Suppressor macrophage (primary cell): Measurements from ENCODE around the gene ORM2.
"Not testable (repeated sequence)": the region's sequence is repeated elsewhere in the genome, so short reads cannot be mapped to it uniquely, and the experiment has no call there.

Experiments used
- DNase-seq, 4 experiments: peaks; one replicate each; pipeline ENCODE4 v3.0.0-alpha.2; 2020 to 2022
- total RNA-seq, 17 experiments: gene quantifications; one replicate each; lab custom pipeline; 2026; ENCODE audit warnings: mixed read lengths in 6 of 17, inconsistent platforms in 3 of 17; lab: John Stamatoyannopoulos, UW

The ORM2 gene
- total RNA-seq: 0 to 0.22 (median 0) reads per million in 17 experiments

GRCh38 chr9:114329625-114330022 lies at the start of gene ORM2:
Gene ORM2, plus strand, starts transcription at chr9:114329869. Its CDS starts 36 bp downstream, at chr9:114329905.
- DNase-seq: not testable (repeated sequence)

DNA sequence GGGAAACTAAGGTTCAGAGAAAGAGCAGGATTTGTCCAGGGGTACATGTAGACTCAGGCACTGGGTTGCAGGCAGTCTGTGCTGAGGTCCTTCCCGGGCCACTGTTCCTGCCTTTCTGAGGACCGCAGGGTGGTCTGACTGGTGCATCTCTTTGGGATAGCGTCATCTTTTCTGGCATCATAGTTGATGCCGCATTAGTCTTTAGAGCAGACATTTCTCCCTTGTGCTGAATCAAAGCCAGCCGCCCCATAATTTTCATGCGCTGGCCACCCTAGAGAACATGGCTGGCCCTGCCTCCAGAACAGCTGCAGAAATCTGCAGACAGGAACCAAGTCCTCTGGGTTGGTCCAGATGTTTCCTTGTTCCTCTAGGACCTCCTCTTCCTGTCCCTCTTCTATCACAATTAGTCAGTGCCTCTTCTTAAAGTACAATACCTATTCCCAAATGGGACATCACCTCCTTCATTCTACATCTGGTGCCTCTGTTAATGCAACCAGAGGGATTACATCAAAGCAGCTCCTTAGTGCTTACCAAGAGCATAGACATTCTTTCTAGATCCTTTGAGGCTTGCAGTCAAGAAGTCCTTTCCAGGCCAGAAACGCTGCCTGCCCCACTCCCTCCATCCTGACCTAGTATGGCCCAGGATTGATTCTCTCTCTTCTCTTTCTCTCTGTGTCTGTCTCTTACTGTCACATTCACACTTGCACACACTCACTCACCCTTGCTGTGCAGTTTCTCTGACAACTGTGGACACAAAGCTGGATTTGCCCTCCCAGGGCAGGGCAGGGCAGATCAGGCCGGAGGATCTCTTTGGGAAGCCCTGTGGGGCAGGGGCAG lies 48.8 kb upstream of the ORM2 start:
- no peak for DNase-seq

- no peak for DNase-seq
Observed at GRCh38 chr9:114281473-114282103, 48.1 kb upstream of the ORM2 start.

- no peak for DNase-seq
Observed at GRCh38 chr9:114282104-114282485, 47.6 kb upstream of the ORM2 start.

GRCh38 chr9:114282507-114282906 lies 47.2 kb upstream of the ORM2 start:
- DNase-seq: no peak

DNA sequence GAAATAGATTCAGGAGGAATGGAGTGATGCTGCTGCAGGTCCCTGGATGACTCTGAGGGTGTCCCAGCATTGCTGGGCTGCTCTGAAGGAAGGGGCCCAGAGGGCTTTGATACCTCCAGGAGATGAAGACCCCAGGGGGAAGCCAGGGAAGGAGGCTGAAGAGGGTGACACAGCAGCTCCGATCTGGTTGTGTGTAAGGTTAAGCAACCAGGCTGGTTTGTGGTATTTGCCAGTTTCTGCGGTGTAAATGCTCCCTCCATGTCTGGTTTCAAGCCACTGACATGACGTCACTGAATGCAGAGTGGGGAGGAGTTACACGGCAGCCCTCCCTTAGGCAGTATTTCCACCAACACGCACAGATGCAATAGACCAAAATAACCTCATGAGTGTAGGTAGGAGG lies 46.7 kb upstream of the ORM2 start:
- peak; percentile 22 to 48 (median 37) for DNase-seq

DNA sequence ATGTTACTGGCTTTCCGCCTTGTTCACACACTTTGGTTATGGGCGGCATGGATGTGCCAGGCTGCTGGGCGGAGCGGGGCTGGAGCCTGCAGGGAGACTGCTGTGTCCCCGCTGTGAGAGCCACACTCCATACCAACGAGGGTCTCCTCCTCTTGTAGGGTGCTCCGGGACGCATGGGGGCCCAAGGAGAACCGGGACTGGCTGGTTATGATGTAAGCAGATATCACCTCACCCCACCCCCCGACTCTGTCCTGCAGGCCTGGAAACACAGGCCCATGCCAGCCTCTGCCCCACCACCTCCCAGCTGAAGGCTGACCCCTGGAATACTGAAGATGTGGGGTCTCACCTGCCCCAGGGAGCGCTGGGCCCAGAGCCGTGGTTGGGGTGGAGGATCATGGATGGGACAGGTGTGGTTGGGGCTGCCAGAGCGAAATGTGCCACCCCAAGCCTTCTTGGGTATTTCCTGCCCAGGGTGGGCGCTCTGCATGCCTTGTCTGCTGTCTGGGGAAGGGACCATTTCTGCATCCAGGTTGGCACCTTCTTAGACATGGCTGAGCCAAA lies 46.0 kb upstream of the ORM2 start:
- no peak for DNase-seq

DNA sequence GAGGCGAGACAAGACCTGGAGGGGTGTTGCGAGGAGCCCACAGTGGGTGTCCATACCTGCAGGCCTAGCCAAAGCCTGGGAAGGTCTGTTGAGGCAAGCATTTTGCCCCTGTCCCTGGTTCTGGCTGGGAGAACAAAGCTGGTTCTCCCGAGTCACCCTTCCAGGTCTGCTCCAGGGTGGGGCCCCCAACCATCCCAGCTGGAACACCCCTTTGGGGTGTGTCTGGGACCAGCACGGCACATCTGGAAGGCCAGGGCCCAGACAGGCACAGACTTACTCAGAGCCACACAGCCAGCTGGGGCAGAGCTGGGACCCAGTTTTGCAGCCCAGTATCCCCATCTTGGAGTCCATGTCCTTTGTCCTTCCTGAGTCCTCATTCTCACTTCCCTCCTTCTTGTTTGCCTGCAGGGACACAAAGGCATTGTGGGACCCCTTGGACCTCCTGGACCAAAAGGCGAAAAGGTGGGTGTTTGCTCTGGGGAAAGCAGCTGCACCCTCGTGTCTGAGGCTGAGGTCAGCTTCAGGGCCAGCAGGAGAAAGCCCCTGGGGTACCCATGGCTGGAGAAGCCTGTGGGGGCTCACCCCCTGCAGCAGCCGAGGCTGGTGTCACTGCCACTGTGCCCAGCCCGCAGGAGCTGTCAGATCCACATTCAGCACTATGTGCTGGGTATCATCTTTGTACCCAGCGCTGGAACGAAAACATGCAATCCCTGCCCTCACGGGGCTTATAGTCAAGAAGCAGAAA lies 45.2 kb upstream of the ORM2 start:
- DNase-seq: no peak

DNA sequence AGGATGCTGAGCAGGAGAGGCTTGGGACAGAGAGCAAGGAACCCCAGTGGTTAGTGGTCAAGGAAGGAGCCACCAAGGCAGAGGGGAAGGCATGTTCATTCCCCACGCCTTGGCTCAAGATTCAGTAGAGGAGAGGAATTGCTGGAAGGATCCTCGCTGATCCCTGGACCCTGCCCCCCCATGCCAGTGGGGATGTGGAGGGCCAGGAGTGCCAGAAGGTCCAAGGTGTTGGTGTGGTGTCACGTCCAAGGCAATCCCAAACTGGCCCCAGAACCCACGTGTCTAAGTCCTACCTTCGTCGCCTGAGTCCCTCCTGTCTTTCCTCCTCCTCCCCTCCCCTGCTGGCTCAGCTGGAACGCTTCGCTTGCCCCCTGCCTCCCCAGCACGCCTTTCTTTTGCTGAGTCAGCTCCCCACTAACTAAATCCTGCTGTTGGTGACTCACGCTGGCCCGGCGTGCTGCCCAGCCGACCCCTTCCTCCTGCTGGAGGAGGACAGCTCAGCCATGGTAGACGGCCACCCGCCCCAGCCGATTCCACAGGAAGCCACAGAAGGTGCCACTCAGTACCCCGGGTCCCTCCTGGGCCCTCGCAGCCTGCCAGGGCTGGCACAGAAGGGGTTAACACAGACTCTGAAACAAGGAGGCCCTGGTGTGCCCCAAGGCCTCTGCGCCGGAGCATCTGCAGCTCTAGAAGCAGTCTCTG lies 44.4 kb upstream of the ORM2 start:
- DNase-seq: peak; percentile 23 to 58 (median 34)

DNA sequence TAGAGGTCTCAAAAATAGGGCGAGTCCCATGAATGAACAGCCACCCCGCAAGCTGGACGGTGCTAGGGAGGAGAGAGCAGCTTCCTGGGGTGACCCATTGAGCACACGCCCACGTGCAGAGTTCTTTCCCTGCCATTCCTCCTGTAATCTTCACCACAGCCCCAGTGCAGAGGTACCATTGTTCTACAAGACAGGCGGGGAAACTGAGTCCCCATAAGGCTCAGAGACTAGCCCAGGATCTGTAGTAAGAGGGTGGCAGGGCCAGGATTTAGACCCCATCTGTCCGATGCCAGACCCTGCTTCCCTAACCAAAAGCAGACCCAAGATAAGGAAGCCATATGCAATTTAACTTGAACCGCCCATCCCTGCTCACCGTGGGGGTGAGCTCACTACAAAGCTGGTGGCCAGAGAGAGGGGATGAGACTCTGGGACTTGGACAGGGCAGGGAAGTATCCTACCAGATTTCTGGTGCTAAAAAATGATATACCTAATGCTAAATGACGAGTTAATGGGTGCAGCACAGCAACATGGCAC lies 43.5 kb upstream of the ORM2 start:
- DNase-seq: no peak

DNA sequence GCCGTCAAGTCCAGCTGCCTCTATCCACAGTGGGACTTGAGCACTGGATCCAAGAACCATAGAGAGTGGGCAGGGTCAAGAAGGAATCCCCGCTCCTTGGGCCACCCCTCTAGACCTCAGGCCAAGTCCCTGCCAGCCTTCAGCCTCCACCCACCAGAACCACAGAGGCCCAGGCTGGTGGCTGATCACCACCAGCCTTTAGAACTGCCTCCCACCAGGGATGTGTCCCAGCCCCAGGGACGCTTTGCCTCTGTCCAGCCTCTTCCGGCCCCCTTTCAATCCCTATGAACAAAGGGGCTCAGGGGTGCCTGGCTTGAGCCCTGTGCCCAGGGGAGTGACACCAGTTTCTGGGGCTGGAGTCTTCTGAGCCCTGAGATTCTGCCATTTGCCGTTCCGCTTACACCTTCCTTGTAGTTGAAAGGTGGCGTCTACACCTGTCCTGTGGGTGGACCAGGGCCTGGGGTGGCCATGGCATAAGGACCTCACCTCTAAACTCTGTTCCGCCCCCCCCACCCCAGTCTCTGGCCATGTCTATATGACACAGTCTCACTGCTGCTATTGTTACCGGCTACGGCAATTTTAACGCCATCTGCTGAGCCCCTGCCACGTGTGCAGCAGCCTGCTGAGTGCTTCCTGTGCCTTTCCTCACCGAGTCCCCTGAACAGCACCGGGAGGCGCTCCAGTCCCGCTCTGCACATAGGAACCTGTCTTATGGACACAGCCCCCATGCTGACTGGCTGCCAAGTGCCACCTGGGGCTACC lies 42.5 kb upstream of the ORM2 start:
- DNase-seq: no peak

GRCh38 chr9:114287763-114288192 lies 41.9 kb upstream of the ORM2 start:
- DNase-seq: no peak

GRCh38 chr9:114288193-114289091 lies 41.2 kb upstream of the ORM2 start:
- no peak for DNase-seq

DNA sequence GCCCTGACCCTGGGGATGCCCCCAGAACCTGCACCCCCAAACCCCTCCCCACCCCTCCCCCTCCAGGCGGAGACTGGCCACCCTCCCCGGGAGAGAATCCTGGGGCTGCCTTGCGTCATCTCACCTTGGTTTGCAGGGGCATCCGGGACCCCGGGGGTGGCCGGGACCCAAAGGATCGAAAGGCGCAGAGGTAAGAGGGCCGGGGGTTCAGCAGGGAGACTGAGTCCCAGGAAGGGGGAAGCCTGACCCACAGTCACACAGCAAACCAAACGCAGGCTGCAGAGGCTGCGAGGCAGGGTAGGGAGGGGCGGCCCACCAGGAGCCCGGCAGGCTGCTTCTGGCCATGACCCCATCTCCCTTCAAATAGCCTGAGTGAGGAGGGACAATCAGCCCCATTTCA lies 40.6 kb upstream of the ORM2 start:
- no peak for DNase-seq

DNA sequence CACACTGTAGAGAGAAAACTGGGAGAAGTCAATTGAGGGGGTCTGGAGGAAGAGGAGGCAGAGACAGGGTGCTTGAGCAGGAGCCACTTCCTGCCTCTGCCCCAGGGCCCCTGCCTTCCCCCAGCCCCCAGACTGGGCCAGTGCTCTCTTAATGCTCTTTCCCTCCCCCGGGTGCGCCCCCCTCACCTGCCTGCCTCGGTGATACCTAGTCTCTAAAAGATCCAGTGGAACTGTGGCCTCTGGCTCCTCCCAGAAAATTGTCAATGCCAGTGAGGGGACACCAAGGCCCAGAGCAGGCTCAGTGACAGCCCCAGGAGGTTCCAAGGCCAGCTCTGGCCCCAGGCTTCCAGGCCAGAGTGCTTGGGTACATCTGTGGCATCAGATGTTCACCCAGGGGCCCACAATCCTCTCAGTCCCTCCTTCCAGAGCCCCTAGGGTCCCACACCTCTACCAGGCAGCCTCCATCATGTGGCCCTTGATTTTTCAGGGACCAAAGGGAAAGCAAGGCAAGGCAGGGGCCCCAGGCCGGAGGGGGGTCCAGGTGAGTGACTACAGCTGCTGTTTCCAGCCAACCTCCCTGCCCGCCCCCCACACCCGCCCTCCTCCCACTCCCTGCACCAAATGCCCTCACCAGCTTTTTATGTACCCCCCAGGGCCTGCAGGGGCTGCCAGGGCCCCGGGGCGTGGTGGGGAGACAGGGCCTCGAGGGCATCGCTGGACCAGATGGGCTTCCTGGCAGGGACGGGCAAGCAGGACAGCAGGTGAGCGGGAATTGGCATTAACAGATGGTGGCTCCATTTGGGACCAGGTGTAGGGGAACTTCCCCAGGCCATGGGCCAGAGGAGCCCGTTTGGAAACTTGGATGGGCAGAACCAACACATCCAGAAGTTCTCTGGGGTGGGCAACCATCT lies 39.8 kb upstream of the ORM2 start:
- no peak for DNase-seq

DNA sequence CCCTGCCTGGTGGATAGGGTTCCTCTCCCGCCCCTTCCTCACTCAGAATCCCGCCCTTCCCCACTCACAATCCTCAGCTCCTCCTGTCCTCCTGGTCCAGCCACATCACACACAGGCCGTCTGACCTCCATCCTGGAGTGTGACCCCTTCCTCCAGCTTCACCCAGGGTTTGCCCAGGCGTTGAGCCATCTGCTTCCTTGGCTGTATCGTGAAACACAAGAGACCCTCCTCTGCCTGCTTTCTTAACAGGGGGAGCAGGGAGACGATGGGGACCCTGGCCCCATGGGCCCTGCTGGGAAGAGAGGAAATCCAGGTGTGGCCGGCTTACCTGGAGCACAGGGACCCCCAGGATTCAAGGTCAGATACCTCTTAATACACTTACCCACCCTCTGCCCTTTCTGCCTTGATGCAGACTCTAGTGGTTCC lies 39.1 kb upstream of the ORM2 start:
- DNase-seq: no peak

DNA sequence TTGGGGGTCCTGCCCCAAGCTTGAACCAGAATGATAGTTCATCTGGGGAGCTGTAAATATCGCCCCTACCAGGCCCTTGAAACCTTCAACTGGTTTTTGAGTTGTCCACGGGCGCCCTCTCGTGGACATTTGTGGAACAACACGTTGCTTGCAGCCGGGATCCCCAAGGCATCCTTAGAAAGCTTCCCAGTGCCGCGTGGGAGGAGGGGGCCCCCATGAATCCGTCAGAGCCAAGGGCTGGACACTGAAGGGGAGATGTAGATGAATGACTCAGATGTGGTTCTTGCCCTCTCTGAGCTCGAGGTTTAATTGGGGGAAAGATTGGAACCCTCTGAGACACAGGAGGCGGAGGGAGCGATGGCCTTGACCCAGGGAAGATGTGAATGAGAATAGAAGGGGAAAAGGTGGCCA lies 38.6 kb upstream of the ORM2 start:
- peak; percentile 70 to 88 (median 76) for DNase-seq

GRCh38 chr9:114291886-114292590 lies 37.6 kb upstream of the ORM2 start:
- DNase-seq: no peak
